ENCODE measurements around the gene SMIM29.
A peak's percentile ranks its signal among the peaks of the same experiment; 100 is the strongest.

- TF ChIP-seq, protein P1, sequence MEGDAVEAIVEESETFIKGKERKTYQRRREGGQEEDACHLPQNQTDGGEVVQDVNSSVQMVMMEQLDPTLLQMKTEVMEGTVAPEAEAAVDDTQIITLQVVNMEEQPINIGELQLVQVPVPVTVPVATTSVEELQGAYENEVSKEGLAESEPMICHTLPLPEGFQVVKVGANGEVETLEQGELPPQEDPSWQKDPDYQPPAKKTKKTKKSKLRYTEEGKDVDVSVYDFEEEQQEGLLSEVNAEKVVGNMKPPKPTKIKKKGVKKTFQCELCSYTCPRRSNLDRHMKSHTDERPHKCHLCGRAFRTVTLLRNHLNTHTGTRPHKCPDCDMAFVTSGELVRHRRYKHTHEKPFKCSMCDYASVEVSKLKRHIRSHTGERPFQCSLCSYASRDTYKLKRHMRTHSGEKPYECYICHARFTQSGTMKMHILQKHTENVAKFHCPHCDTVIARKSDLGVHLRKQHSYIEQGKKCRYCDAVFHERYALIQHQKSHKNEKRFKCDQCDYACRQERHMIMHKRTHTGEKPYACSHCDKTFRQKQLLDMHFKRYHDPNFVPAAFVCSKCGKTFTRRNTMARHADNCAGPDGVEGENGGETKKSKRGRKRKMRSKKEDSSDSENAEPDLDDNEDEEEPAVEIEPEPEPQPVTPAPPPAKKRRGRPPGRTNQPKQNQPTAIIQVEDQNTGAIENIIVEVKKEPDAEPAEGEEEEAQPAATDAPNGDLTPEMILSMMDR (IDR thresholded peaks at IDR 0.05), result no peak
- TF ChIP-seq EP300 (IDR thresholded peaks at IDR 0.05; ENCODE audit: low read depth) (no peak), POLR2A (IDR thresholded peaks at IDR 0.05) (peak; percentile 1), POLR2AphosphoS5 (IDR thresholded peaks at IDR 0.05) (peak in 1 of 3 donors; percentile 41)
Observed at GRCh38 chr6:34235307-34236130, 13.3 kb downstream of the SMIM29 start.

All from transverse colon (tissue), 4 donors.